ENCODE measurements around the gene STIM2.
A peak's percentile ranks its signal among the peaks of the same experiment; 100 is the strongest.
"Not testable (repeated sequence)": the region's sequence is repeated elsewhere in the genome, so short reads cannot be mapped to it uniquely, and the experiment has no call there.

STIM2 gene

DNA sequence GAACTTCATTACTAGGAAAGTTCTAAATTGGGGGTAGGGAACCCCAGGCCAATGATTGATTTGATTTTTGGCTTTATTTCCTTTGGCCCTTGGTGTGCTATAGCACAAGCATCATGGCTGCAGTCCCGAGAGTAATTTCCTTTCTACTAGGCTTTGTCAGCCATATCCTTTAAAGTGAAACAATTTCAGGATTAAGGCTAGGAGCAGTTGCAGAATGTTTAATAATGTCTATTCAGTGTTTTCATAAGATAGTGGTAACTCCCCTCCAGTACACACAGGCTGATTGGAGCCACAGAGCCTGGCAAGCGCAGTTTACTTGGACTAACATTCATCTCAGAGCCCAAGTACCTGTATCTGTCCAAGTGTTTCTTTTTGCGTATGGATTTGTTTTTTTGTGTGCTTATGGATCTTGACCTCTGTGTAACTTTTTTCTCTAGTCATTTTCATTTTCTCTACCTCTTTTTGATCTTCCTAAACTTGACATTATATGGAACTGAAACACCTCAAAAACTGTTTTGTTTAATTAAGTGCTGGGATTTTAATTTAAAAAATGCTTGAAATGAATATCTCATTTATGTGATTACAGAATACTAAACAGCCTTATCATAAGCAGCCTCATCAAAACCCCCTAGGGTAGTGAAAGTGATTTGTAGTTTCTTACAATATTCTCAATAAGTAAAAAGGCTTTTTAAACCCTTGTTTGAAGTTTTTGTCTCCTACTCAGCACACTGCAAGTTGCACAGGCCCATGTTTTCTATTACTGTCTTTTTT lies 7.5 kb downstream of the STIM2 start:
- DNase-seq (ENCODE audit: low spot score), result no peak

- DNase-seq (ENCODE audit: low spot score), result no peak
These were observed 10.1 kb downstream of the STIM2 start for GRCh38 chr4:26870576-26871262.

DNA sequence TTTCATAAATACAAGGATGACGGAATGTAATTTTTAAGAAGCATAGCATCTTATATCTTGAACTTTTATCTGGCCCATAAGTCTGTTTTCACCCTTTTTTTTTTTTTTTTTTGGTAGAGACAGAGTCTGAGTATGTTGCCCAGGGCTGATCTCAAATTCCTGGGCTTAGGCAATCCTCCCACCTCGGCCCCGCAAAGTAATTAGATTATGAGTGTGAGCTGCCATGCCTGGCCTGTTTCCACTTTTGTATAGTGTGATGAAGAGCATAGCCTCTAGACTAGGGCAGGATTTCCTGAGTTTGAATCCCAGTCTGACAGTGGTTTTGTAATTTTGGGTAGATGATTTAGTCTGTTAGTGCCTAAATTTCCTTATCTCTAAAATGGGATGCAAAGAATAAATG lies 11.0 kb downstream of the STIM2 start:
- DNase-seq (ENCODE audit: low spot score), result peak; percentile 15

- DNase-seq (ENCODE audit: low spot score), result no peak
These were observed 12.9 kb downstream of the STIM2 start for GRCh38 chr4:26873391-26874026.

DNA sequence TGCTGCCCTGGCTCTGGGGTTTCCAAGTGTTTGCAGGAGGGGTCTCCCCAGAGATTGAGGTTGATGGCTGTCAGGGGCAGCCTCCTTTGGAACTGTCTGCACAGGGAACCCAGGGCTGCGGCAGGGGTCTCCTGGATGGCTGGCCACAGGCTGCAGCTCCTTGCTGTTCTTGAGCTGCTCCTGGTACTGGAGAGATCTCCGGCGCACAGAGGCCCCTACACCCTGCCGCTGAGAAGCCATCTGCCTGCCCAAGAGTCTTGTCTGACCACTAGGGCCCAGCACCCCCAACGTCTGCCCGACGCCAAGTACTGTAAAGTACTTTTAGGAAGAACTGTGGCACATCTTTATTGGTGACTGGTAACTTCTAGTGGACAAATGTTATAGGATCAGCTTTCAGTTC lies 13.5 kb downstream of the STIM2 start:
- no peak for DNase-seq (ENCODE audit: low spot score)

DNA sequence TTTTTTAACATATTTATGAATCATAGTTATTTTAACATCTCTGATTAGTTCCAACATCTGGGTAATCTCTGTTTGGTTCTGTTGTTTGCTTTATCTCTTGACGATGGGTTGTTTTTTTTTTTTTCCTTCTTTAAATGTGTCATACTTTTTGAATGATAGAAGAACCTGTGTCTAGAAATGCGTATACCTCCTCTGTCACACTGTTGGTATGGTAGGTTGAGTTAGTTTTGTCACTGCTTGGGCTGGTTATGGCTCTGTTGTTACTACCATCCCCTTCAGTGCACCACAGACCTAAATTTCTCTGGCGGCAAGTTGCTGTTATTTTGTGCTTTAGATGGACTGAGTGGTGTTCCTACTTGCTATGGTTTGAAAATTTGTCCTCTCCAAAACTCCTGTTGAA lies 16.8 kb downstream of the STIM2 start:
- DNase-seq (ENCODE audit: low spot score), result no peak

DNA sequence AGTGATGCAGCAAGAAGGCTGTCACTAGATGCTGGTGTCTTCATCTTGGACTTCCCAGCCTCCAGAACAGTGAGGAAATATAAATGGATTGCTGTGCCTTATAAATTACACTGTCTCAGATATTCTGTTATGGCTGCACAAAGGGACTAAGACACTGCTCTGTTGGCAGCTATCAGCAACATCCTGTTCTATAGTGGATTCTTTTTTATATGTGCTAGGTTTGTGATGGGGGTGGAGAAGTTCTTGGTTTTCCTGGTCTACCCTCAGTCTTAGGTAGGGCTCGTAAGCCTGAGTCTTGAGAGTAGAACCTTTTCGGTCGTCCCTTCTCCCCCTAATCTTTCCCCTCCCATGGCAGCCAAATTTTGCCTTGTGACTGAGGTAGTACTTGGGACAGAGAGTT lies 17.3 kb downstream of the STIM2 start:
- DNase-seq (ENCODE audit: low spot score), result no peak

DNA sequence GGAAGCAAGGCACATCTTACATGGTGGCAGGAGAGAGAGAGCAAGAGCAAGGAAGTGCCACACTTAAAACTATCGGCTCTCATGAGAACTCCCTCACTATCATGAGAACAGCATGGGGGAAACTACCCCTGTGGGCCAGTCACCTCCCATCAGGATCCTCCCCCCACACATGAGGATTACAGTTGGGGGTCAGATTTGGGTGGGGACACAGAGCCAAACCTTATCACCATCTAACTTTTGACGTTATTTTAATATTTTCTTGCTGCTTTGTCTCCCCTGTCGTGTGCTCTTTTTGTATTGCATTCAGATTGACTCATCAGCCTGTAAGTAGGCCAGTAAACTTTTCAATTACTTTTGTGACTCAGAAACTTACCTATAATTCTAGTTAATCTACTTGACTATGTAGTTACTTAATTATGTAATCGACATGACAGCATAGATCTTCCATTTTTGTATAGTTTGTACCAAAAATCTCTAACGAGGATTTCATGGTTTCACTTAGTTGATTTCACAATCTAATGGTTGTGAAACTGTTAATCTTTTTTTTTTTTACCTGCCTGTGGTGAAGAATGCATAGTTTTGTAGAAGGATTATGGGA lies 18.3 kb downstream of the STIM2 start:
- DNase-seq (ENCODE audit: low spot score), result no peak

GRCh38 chr4:26879805-26880204 lies 19.2 kb downstream of the STIM2 start:
- no peak for DNase-seq (ENCODE audit: low spot score)

DNA sequence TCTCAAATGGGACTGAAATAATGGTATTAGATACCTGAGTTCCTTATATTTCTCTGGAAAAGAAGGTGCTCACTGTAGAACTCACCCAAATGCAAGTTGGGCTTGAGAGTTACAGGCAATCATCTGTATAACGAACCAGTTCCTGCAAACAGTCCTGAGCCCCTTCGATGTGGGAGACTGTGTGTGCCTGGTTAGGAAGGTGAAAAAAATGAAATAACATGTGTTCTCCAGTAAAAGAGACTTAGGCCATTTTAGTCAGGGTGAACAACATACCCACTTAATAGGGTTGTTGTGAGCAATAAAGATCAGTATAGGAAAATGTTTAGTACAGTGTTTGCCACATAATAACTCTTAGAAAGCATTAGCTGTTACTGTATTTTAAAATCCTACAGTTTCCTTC lies 23.4 kb downstream of the STIM2 start:
- no peak for DNase-seq (ENCODE audit: low spot score)

DNA sequence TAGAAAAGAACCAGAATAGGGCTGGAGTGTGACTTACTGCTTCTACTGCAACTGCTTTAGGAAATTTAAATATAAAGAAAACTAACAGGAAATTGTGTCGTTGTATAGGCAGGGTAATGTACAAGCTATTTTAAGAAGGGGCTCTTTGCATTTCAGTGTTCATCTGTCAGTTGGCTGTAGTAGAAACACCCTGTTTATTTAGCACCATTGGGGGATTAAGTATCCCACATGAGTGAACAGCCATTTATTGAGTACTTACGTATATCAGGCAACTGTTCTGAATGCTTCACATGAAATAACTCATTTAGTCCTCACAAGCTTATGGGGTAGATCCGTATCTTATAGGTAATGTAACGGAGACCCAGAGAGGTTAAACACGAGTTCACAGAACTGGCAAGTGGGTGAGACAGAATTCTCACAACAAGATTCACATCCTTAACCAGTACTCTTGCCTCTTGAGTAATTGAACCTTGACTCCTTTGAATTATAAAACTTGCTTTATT lies 23.9 kb downstream of the STIM2 start:
- DNase-seq (ENCODE audit: low spot score), result no peak

- DNase-seq (ENCODE audit: low spot score), result no peak
These were observed 25.3 kb downstream of the STIM2 start for GRCh38 chr4:26885912-26886274.

- DNase-seq (ENCODE audit: low spot score), result no peak
These were observed 26.5 kb downstream of the STIM2 start for GRCh38 chr4:26887143-26887542.

GRCh38 chr4:26887809-26888208 lies 27.2 kb downstream of the STIM2 start:
- DNase-seq (ENCODE audit: low spot score), result no peak

GRCh38 chr4:26889356-26889755 lies 28.7 kb downstream of the STIM2 start:
- no peak for DNase-seq (ENCODE audit: low spot score)

DNA sequence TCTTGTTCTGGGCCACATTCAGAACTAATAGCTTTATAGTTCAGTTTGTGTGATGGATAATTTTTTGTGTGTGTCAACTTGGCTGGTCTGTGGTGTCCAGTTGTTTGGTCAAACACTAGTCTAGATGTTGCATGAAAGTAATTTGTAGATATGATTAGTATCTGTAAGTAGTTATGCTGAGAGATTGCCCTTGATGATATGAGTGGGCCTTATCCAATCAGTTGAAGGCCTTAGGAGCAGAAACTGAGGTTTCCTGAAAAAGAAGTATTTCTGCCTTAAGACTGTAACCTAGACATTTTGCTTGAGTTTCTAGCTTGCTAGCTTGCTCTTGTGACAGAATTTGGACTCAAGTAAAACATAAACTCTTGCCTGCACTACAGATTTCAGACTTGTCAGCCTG lies 30.4 kb downstream of the STIM2 start:
- no peak for DNase-seq (ENCODE audit: low spot score)

DNA sequence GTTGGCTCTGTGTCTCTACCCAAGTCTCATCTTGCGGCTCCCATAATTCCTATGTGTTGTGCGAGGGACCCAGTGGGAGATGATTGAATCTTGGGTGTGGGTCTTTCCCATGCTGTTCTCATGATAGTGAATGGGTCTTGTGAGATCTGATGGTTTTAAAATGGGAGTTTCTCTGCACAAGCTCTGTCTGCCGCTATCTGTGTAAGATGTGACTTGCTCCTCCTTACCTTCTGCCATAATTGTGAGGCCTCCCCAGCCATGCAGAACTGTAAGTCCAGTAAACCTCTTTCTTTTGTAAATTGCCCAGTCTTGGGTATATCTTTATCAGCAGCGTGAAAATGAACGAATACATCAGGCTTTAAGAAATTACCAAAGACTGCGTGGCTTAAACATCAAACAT lies 31.2 kb downstream of the STIM2 start:
- DNase-seq (ENCODE audit: low spot score), result no peak

DNA sequence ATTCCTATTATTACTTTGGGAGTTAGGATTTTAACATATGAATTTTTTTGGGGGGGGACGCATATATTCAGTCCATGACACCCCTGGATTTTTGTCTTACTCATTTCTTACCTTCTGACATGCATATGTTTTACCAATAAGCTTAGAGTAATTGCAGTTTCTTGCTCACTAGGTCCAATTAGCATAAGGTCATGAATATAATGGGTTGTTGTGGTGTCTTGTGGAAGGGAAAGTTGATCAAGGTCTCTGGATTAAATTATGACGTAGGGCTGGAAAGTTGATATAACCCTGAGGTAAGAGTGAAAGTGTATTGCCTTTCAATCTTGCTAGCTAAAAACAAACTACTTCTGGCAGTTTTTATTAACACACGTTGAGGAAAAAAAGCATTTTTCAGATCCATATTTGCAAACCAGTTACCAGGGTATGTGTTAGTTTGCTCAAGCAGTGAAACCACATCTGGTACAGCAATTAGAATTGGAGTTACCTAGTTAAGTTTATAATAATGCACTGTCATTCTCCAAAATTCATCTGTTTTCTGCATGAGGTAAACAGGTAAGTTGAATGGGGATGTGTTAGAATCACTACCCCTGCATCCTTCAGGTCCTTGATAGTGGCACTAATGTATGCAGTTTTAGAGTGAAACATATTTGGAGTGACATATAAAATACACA lies 32.0 kb downstream of the STIM2 start:
- DNase-seq (ENCODE audit: low spot score), result no peak

GRCh38 chr4:26893491-26893890 lies 32.9 kb downstream of the STIM2 start:
- DNase-seq (ENCODE audit: low spot score), result no peak

DNA sequence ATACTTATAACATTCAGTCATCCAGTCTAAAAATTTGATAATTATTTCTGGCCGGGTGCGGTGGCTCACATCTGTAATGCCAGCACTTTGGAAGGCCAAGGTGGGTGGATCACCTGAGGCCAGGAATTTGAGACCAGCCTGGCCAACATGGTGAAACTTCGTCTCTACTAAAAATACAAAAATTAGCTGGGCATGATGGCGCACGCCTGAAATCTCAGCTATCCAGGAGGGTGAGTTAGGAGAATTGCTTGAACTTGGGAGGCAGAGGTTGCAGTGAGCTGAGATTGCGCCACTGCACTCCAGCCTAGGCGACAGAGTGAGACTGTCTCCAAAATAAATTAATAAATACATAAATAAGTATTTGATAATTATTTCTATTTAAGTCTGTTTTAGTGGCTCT lies 34.2 kb downstream of the STIM2 start:
- DNase-seq (ENCODE audit: low spot score), result not testable (repeated sequence)

- DNase-seq (ENCODE audit: low spot score), result no peak
These were observed 36.0 kb downstream of the STIM2 start for GRCh38 chr4:26896636-26897035.

DNA sequence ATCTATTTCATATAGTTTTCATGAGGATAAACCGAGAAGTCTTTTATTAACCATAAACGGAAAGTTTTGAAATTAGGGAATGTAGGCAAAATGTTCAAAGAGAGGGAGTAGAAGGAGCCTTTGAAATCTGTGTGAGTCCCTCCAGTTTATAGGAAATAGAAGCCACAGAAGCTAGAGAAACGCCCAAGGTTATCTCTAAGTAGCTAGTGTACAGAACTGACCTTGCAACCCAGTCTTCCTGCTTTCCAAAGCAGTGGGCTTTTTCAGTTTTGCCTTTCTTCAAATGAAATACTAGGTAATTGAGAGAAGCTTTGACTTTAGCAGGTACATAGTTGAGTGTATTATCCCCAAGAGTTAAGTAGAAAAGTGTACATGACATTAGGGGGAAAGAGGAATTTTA lies 39.4 kb downstream of the STIM2 start:
- DNase-seq (ENCODE audit: low spot score), result no peak

Measured in AG08395 (cell line).